SK-N-SH (cell line): ENCODE measurements around the gene UFSP1. TPM values are rescaled to one million over a fixed set of nuclear protein-coding genes. Genes with fewer than 3 reads are reported as not detected.

Experiments used
- CTCF ChIA-PET: fragments of 300-600, 350-600 bp; formaldehyde crosslinking; extraction: SDS; loops from one replicate; lab custom pipeline; 2021; lab: Yijun Ruan, JAX
- POLR2A ChIA-PET: fragments of 350-600 bp; sonication (Branson Sonifier 250); formaldehyde crosslinking; extraction: SDS; loops from one replicate; lab custom pipeline; 2020; ENCODE audit warnings: antibody characterized with exemption, inconsistent platforms; lab: Yijun Ruan, JAX
- DNase-seq: peaks from one replicate; pipeline ENCODE4 v3.0.0; 2012
- H2AFZ ChIP-seq: fragments of 200-600 bp; sonication (generic); 2 replicates; pipeline ENCODE4 v1.8.1; 2016; ENCODE audit warnings: antibody characterized with exemption, mild to moderate bottlenecking, low read depth
- H3F3A ChIP-seq: fragments of 200-600 bp; sonication (generic); replicated peaks from 2 replicates; pipeline ENCODE3; 2016; ENCODE audit warnings: antibody characterized with exemption, mild to moderate bottlenecking; ENCODE audit not compliant: insufficient read depth
- H3K27ac ChIP-seq, 2 experiments: fragments of 200-500 bp in 1 of 2; fragments of 200-600 bp in 1 of 2; sonication (Bioruptor generic) in 1 of 2; sonication (generic), shearing (Covaris generic) in 1 of 2; 2 replicates each; pipeline versions ENCODE4 v1.5.1 to v1.6.1; 2014 to 2016; ENCODE audit warnings: low read depth in 2 of 2, inconsistent platforms in 1 of 2, low read length in 1 of 2, mild to moderate bottlenecking in 1 of 2, mixed read lengths in 1 of 2
- H3K27me3 ChIP-seq: fragments of 200-600 bp; sonication (generic), shearing (Covaris generic); 2 replicates; pipeline ENCODE4 v1.6.1; 2016; ENCODE audit warnings: mixed run types; ENCODE audit not compliant: insufficient read depth
- H3K36me3 ChIP-seq, 2 experiments: fragments of 200-500 bp in 1 of 2; fragments of 200-600 bp in 1 of 2; sonication (Bioruptor generic) in 1 of 2; sonication (generic) in 1 of 2; replicated peaks in 1 of 2; 2 replicates each; pipeline versions ENCODE3 to v1.5.1; 2014 to 2016; ENCODE audit warnings: low read length in 1 of 2, mild to moderate bottlenecking in 1 of 2; ENCODE audit not compliant: insufficient read depth in 2 of 2, control insufficient read depth in 1 of 2
- H3K4me1 ChIP-seq, 2 experiments: fragments of 200-500 bp in 1 of 2; fragments of 200-600 bp in 1 of 2; sonication (Bioruptor generic) in 1 of 2; sonication (generic), shearing (Covaris generic) in 1 of 2; 2 replicates each; pipeline versions ENCODE4 v1.5.1 to v1.6.1; 2014 to 2016; ENCODE audit warnings: low read depth in 1 of 2, low read length in 1 of 2, mixed run types in 1 of 2; ENCODE audit not compliant: insufficient read depth in 2 of 2, control insufficient read depth in 1 of 2
- H3K4me2 ChIP-seq: fragments of 200-600 bp; sonication (generic), shearing (Covaris generic); 2 replicates; pipeline ENCODE4 v1.6.1; 2017; ENCODE audit warnings: mixed run types
- H3K4me3 ChIP-seq, 2 experiments: fragments of 200-500 bp in 1 of 2; fragments of 200-600 bp in 1 of 2; sonication (Bioruptor generic) in 1 of 2; sonication (generic), shearing (Covaris generic) in 1 of 2; 2 replicates each; pipeline versions ENCODE4 v1.5.1 to v1.8.1; 2014 to 2016; ENCODE audit warnings: low read depth in 2 of 2, inconsistent platforms in 1 of 2, low read length in 1 of 2, mild to moderate bottlenecking in 1 of 2, mixed read lengths in 1 of 2, moderate library complexity in 1 of 2
- H3K79me2 ChIP-seq: fragments of 200-600 bp; sonication (generic); 2 replicates; pipeline ENCODE4 v1.8.1; 2017; ENCODE audit warnings: mild to moderate bottlenecking; ENCODE audit not compliant: insufficient read depth
- H3K9ac ChIP-seq: fragments of 200-600 bp; sonication (generic); 2 replicates; pipeline ENCODE4 v1.6.1; 2017; ENCODE audit warnings: mixed run types
- H3K9me2 ChIP-seq: fragments of 200-600 bp; sonication (generic); 2 replicates; pipeline ENCODE4 v1.6.1; 2017; ENCODE audit warnings: mixed run types
- H3K9me3 ChIP-seq: fragments of 200-600 bp; sonication (generic); 2 replicates; pipeline ENCODE4 v1.6.1; 2017; ENCODE audit warnings: mixed run types, mild to moderate bottlenecking, moderate library complexity
- H4K20me1 ChIP-seq: fragments of 200-600 bp; sonication (generic); 2 replicates; pipeline ENCODE4 v1.6.1; 2017; ENCODE audit warnings: mild to moderate bottlenecking, mixed run types; ENCODE audit not compliant: insufficient read depth
- CHD2 ChIP-seq: fragments of 150-350 bp; IDR thresholded peaks from 2 replicates; pipeline ENCODE4 v1.6.1; 2018; ENCODE audit warnings: low read length; ENCODE audit not compliant: partially characterized antibody
- EP300 ChIP-seq, 2 experiments: IDR thresholded peaks; 2 replicates each; pipeline versions ENCODE4 v1.4.0 to v1.6.1; 2012; ENCODE audit warnings: borderline replicate concordance in 1 of 2, low read depth in 1 of 2, low read length in 1 of 2
- EZH2phosphoT487 ChIP-seq: fragments of 200-600 bp; sonication (generic); IDR thresholded peaks from 2 replicates; pipeline ENCODE4 v1.6.1; 2017; ENCODE audit warnings: low read depth, mixed run types, mild to moderate bottlenecking, antibody characterized with exemption, moderate library complexity, borderline replicate concordance
- FOSL2 ChIP-seq: IDR thresholded peaks from 2 replicates; pipeline ENCODE4 v1.4.0; 2012; ENCODE audit warnings: low read depth, mild to moderate bottlenecking, moderate library complexity, borderline replicate concordance
- FOXJ3 ChIP-seq: sonication (generic); formaldehyde crosslinking; IDR thresholded peaks from 2 replicates; pipeline ENCODE4 v1.5.1; 2020; ENCODE audit warnings: mild to moderate bottlenecking, missing genetic modification reagents
- FOXM1 ChIP-seq: IDR thresholded peaks from 2 replicates; pipeline ENCODE4 v1.4.0; 2012; ENCODE audit warnings: low read depth, mild to moderate bottlenecking
- GABPA ChIP-seq: IDR thresholded peaks from 2 replicates; pipeline ENCODE4 v1.4.0; 2012; ENCODE audit warnings: low read depth, mild to moderate bottlenecking
- GATA2 ChIP-seq: sonication (generic); formaldehyde crosslinking; IDR thresholded peaks from 2 replicates; pipeline ENCODE4 v1.5.0; 2020; ENCODE audit warnings: mild to moderate bottlenecking, missing genetic modification reagents
- JUND ChIP-seq: IDR thresholded peaks from 2 replicates; pipeline ENCODE4 v1.4.0; 2012
- MEF2A ChIP-seq: IDR thresholded peaks from 2 replicates; pipeline ENCODE4 v1.4.0; 2012; ENCODE audit warnings: low read depth, borderline replicate concordance
- NFIC ChIP-seq: IDR thresholded peaks from 2 replicates; pipeline ENCODE4 v1.4.0; 2012; ENCODE audit warnings: borderline replicate concordance
- NRF1 ChIP-seq: IDR thresholded peaks from 2 replicates; pipeline ENCODE4 v1.6.1; 2012; ENCODE audit warnings: low read depth, mild to moderate bottlenecking, low read length
- RAD21 ChIP-seq: IDR thresholded peaks from 2 replicates; pipeline ENCODE4 v1.6.1; 2012; ENCODE audit warnings: mild to moderate bottlenecking, low read length
- RCOR1 ChIP-seq: fragments of 150-350 bp; IDR thresholded peaks from 2 replicates; pipeline ENCODE4 v1.6.1; 2017; ENCODE audit warnings: antibody characterized with exemption, low read length
- RXRA ChIP-seq: IDR thresholded peaks from 2 replicates; pipeline ENCODE4 v1.4.0; 2012; ENCODE audit warnings: low read depth, mild to moderate bottlenecking, borderline replicate concordance
- SIN3A ChIP-seq: IDR thresholded peaks from 2 replicates; pipeline ENCODE4 v1.6.1; 2012; ENCODE audit warnings: low read depth, mild to moderate bottlenecking, low read length, moderate library complexity, borderline replicate concordance
- SMC3 ChIP-seq: IDR thresholded peaks from 2 replicates; pipeline ENCODE4 v1.6.1; 2012; ENCODE audit warnings: low read depth, low read length, improper control_type of control experiment
- TCF12 ChIP-seq: IDR thresholded peaks from 2 replicates; pipeline ENCODE4 v1.4.0; 2012
- TEAD4 ChIP-seq: IDR thresholded peaks from 2 replicates; pipeline ENCODE4 v1.4.0; 2012; ENCODE audit warnings: mild to moderate bottlenecking, borderline replicate concordance; ENCODE audit not compliant: insufficient read depth
- YY1 ChIP-seq: IDR thresholded peaks from 2 replicates; pipeline ENCODE4 v1.4.0; 2012; ENCODE audit warnings: low read depth, mild to moderate bottlenecking
- WGBS: methylation state at CpG from one replicate; pipeline ENCODE4 v1.1.6; 2017; ENCODE audit warnings: low lambda C conversion rate; 5-methylcytosine and 5-hydroxymethylcytosine counted together
- polyA plus RNA-seq, 3 experiments: library from polyadenylated mRNA; depleted of rRNA; stranded (reverse); fragments of >200 nt; gene quantifications; 2 replicates each; pipeline ENCODE4 v1.2.3, GENCODE V29; 2012
- TF ChIP-seq, protein P1 (sequence below): IDR thresholded peaks from 2 replicates; pipeline ENCODE4 v1.6.1; 2012; ENCODE audit warnings: mild to moderate bottlenecking, low read depth, low read length, moderate library complexity
- TF ChIP-seq, protein P2 (sequence below): IDR thresholded peaks from 2 replicates; pipeline ENCODE4 v1.4.0; 2012; ENCODE audit warnings: low read depth
- TF ChIP-seq, protein P3 (sequence below): fragments of 150-350 bp; IDR thresholded peaks from 2 replicates; pipeline ENCODE4 v1.6.1; 2016; ENCODE audit warnings: mild to moderate bottlenecking, low read depth, low read length
- TF ChIP-seq, protein P4 (sequence below): IDR thresholded peaks from 2 replicates; pipeline ENCODE4; 2012
- TF ChIP-seq, protein P5 (sequence below): IDR thresholded peaks from 2 replicates; pipeline ENCODE4 v1.4.0; 2012; ENCODE audit warnings: low read depth, borderline replicate concordance

Gene UFSP1
- polyA plus RNA-seq, 1 of the 3 experiments (the other 2 are of a cell fraction): 4.5 TPM

DNA sequence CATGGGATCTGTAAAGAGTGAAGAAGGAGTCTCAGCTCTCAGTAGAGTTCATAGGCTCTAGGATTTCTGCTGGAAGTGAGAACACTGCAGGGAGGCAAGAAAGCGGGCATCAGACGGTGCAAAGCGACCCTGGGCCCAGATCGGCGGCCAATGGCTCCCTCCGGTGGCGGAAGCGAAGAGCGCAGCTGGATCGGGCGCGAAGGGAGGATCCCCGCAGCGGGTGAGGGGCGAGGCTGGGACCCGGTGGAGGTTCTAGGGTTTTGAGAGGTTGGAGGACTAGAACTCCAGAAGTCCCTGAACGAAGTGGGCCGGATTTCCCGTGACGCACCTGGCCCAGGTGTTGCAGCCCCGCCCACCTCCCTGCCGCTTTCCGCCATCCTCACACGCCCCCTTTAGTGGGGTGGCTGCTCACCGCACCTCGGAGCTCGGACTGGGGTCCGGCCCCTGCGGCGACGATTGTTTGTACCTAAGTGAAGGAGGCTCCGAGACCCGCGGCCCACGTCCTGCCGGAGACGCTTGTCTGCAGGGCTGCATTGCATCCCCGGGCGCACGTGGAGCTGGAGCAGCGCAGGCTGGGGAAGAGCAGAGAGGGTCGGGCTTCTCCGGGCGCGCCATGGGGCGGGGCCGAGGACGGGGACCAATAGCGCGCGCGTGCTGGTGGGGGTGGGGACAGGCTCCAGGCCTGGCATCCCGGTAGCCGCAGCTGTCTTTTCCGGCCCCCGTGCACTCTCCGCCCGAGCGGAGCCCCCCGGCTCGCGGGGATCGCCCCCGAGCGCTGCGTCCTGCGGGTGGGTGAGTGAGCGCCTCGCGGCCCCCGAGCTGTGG lies 37.3 kb downstream of the UFSP1 start, which contains the start of gene SLC12A9:
SLC12A9 (plus strand) TSS at position 666 of the 825 bp plus-strand sequence. CDS start 1,485 bp downstream, outside the sequence.
- WGBS: 7% methylated on average over 25 of the region's 71 CpGs
- Histone ChIP-seq H4K20me1 (no peaks in the 10 kb centered on the region), H3K27ac (peak within 1 kb of the TSS in 1 of 2 experiments; percentile 3; a peak in 1 of 4 replicates), H2AFZ (peak within 1 kb of the TSS; percentile 93), H3K4me3 (peak within 1 kb of the TSS; percentile 62 to 87), H3K27me3 (no peaks in the 10 kb centered on the region), H3F3A (no peaks in the 10 kb centered on the region), H3K9ac (peak within 1 kb of the TSS; percentile 84), H3K4me1 (peaks cover 7% of the 10 kb centered on the region in 2 experiments; a peak in 2 of 4 replicates), H3K79me2 (peaks cover 20% of the 10 kb centered on the region; the same call in 1 of the 2 replicates), H3K36me3 (no peaks in the 10 kb centered on the region), H3K9me2 (no peaks in the 10 kb centered on the region), H3K9me3 (no peaks in the 10 kb centered on the region), H3K4me2 (peak within 1 kb of the TSS; percentile 98)
- ChIA-PET POLR2A (interaction anchor here (0.6 to 2.9 kb wide), 12 partner anchors 9 to 424 kb away, joined by 3 to 30 read pairs (median 6); partner anchors contain the start of genes ACTL6B, EPHB4, POP7 and SRRT), CTCF (interaction anchor here (0.6 to 19.3 kb wide), 69 partner anchors 9 to 445 kb away, joined by 3 to 398 read pairs (median 5); partner anchors contain the start of genes ACHE, ACTL6B, EPHB4 and EPO)
- peak; percentile 100 for DNase-seq
- TF ChIP-seq JUND (no peak), RCOR1 (no peak), TCF12 (no peak), GABPA (no peak; the same call in 1 of the 2 replicates), FOSL2 (no peak), FOXM1 (no peak), RAD21 (peak; percentile 99), SIN3A (peak; percentile 96), EZH2phosphoT487 (no peak), YY1 (no peak), SMC3 (peak; percentile 96), FOXJ3 (CRISPR knock-in tag) (no peak), TEAD4 (no peak), NRF1 (peak; percentile 17; the same call in 1 of the 2 replicates), EP300 (IDR thresholded peaks at IDR 0.05; ENCODE audit: borderline replicate concordance in 1 of 2, low read depth in 1 of 2, low read length in 1 of 2) (no peak; a peak in 1 of 4 replicates), MEF2A (no peak), RXRA (no peak), CHD2 (peak; percentile 82), NFIC (no peak), GATA2 (CRISPR knock-in tag) (no peak)
- TF ChIP-seq, protein P1, sequence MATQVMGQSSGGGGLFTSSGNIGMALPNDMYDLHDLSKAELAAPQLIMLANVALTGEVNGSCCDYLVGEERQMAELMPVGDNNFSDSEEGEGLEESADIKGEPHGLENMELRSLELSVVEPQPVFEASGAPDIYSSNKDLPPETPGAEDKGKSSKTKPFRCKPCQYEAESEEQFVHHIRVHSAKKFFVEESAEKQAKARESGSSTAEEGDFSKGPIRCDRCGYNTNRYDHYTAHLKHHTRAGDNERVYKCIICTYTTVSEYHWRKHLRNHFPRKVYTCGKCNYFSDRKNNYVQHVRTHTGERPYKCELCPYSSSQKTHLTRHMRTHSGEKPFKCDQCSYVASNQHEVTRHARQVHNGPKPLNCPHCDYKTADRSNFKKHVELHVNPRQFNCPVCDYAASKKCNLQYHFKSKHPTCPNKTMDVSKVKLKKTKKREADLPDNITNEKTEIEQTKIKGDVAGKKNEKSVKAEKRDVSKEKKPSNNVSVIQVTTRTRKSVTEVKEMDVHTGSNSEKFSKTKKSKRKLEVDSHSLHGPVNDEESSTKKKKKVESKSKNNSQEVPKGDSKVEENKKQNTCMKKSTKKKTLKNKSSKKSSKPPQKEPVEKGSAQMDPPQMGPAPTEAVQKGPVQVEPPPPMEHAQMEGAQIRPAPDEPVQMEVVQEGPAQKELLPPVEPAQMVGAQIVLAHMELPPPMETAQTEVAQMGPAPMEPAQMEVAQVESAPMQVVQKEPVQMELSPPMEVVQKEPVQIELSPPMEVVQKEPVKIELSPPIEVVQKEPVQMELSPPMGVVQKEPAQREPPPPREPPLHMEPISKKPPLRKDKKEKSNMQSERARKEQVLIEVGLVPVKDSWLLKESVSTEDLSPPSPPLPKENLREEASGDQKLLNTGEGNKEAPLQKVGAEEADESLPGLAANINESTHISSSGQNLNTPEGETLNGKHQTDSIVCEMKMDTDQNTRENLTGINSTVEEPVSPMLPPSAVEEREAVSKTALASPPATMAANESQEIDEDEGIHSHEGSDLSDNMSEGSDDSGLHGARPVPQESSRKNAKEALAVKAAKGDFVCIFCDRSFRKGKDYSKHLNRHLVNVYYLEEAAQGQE: 0 out of 2 replicates have a peak, but pooled peaks have one; percentile 12
- TF ChIP-seq, protein P2, sequence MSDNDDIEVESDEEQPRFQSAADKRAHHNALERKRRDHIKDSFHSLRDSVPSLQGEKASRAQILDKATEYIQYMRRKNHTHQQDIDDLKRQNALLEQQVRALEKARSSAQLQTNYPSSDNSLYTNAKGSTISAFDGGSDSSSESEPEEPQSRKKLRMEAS: peak; percentile 100
- TF ChIP-seq, protein P3, sequence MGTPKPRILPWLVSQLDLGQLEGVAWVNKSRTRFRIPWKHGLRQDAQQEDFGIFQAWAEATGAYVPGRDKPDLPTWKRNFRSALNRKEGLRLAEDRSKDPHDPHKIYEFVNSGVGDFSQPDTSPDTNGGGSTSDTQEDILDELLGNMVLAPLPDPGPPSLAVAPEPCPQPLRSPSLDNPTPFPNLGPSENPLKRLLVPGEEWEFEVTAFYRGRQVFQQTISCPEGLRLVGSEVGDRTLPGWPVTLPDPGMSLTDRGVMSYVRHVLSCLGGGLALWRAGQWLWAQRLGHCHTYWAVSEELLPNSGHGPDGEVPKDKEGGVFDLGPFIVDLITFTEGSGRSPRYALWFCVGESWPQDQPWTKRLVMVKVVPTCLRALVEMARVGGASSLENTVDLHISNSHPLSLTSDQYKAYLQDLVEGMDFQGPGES: no peak
- TF ChIP-seq, protein P4, sequence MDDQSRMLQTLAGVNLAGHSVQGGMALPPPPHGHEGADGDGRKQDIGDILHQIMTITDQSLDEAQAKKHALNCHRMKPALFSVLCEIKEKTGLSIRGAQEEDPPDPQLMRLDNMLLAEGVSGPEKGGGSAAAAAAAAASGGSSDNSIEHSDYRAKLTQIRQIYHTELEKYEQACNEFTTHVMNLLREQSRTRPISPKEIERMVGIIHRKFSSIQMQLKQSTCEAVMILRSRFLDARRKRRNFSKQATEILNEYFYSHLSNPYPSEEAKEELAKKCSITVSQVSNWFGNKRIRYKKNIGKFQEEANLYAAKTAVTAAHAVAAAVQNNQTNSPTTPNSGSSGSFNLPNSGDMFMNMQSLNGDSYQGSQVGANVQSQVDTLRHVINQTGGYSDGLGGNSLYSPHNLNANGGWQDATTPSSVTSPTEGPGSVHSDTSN: 0 out of 2 replicates have a peak, but pooled peaks have one; percentile 12
- TF ChIP-seq, protein P5, sequence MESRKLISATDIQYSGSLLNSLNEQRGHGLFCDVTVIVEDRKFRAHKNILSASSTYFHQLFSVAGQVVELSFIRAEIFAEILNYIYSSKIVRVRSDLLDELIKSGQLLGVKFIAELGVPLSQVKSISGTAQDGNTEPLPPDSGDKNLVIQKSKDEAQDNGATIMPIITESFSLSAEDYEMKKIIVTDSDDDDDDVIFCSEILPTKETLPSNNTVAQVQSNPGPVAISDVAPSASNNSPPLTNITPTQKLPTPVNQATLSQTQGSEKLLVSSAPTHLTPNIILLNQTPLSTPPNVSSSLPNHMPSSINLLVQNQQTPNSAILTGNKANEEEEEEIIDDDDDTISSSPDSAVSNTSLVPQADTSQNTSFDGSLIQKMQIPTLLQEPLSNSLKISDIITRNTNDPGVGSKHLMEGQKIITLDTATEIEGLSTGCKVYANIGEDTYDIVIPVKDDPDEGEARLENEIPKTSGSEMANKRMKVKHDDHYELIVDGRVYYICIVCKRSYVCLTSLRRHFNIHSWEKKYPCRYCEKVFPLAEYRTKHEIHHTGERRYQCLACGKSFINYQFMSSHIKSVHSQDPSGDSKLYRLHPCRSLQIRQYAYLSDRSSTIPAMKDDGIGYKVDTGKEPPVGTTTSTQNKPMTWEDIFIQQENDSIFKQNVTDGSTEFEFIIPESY: peak; percentile 9; the same call in 1 of the 2 replicates
